BE2C (cell line): Measurements from ENCODE around the gene FADD.

Experiments used
- DNase-seq: peaks from one replicate; pipeline ENCODE4 v3.0.0-alpha.2; 2020
- H3K27me3 ChIP-seq: fragments of 250-450 bp; sonication (Bioruptor Pico); 2 replicates; pipeline ENCODE4 v1.5.1; 2020; ENCODE audit warnings: mild to moderate bottlenecking
- H3K36me3 ChIP-seq: fragments of 250-450 bp; sonication (Bioruptor Pico); 2 replicates; pipeline ENCODE4 v1.5.1; 2020; ENCODE audit warnings: mild to moderate bottlenecking
- H3K4me1 ChIP-seq: fragments of 250-450 bp; sonication (Bioruptor Pico); 2 replicates; pipeline ENCODE4 v1.5.1; 2020
- H3K4me3 ChIP-seq: 2 replicates; pipeline ENCODE4 v1.5.1; 2011; ENCODE audit warnings: low read depth, low read length
- H3K9me3 ChIP-seq: fragments of 250-450 bp; sonication (Bioruptor Pico); 2 replicates; pipeline ENCODE4 v1.5.1; 2020
- TF ChIP-seq, protein P1 (sequence below): IDR thresholded peaks from 2 replicates; pipeline ENCODE4 v1.5.1; 2012; ENCODE audit warnings: mild to moderate bottlenecking, low read depth, low read length

FADD gene

DNA sequence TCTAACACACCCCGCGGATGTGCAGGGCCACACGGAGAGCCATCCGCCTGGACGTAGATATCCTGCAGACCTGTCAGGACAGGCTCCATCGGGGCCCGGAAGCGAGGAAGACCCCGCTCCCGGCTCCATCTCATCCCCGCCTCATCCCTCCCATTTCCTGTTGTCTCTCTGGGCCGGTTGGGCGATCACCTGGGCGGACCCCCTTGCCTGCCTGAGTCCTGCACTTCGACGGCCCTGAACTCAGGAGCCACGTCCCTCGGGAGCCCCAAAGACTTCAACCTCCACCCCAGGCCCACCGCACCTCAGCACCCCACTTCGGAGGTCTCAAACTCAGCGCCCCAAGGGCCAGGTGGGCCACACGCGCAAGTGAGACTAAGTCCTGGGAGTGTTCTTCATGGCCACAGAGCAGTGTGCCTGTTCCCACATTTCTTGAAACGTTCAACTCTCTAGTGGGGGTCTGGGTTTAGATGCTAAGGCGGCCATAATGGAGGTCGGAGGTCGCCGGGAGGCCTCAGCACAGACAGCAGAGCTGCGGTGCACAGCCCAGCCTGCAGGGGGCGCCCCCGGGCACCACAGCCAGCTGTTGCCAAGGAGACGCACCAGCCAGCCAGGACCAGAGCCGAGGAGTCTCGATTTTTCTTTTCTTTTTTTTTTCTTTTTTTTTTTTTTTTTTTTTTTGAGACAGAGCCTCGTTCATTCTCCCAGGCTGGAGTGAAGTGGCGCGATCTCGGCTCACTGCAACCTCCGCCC is 26.0 kb upstream of the FADD start:
- DNase-seq = peak; percentile 50
- H3K9me3 ChIP-seq = no peaks in the 10 kb centered on the region
- H3K36me3 ChIP-seq = no peaks in the 10 kb centered on the region
- TF ChIP-seq, protein P1, sequence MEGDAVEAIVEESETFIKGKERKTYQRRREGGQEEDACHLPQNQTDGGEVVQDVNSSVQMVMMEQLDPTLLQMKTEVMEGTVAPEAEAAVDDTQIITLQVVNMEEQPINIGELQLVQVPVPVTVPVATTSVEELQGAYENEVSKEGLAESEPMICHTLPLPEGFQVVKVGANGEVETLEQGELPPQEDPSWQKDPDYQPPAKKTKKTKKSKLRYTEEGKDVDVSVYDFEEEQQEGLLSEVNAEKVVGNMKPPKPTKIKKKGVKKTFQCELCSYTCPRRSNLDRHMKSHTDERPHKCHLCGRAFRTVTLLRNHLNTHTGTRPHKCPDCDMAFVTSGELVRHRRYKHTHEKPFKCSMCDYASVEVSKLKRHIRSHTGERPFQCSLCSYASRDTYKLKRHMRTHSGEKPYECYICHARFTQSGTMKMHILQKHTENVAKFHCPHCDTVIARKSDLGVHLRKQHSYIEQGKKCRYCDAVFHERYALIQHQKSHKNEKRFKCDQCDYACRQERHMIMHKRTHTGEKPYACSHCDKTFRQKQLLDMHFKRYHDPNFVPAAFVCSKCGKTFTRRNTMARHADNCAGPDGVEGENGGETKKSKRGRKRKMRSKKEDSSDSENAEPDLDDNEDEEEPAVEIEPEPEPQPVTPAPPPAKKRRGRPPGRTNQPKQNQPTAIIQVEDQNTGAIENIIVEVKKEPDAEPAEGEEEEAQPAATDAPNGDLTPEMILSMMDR = peak; percentile 60
- no peaks in the 10 kb centered on the region for H3K27me3 ChIP-seq
- no peaks in the 10 kb centered on the region for H3K4me1 ChIP-seq
- no peak overlapping the region for H3K4me3 ChIP-seq

DNA sequence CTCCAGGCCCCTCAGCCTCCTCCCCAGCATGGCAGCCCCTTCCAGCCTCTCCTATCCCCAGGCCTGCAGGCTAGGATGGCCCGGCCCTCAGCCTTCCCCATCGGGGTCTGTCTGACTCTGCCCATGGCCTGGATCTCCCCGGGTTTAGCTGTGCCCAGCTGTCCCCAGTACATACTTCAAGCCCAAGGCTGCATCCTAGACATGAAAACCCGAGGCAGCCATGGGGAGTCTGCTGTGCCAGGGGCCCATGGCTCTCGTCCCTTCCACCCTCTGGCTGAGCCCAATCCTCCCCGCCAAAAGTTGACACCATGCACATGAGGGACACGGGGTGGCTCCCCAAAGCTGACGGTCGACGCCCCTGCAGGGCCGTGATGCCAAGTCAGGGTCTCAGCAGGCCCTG is 22.2 kb upstream of the FADD start:
- no peaks in the 10 kb centered on the region for H3K4me1 ChIP-seq
- H3K36me3 ChIP-seq = no peaks in the 10 kb centered on the region
- H3K27me3 ChIP-seq = no peaks in the 10 kb centered on the region
- no peak for DNase-seq
- no peaks in the 10 kb centered on the region for H3K9me3 ChIP-seq
- no peak overlapping the region for H3K4me3 ChIP-seq
- TF ChIP-seq, protein P1 = no peak

DNA sequence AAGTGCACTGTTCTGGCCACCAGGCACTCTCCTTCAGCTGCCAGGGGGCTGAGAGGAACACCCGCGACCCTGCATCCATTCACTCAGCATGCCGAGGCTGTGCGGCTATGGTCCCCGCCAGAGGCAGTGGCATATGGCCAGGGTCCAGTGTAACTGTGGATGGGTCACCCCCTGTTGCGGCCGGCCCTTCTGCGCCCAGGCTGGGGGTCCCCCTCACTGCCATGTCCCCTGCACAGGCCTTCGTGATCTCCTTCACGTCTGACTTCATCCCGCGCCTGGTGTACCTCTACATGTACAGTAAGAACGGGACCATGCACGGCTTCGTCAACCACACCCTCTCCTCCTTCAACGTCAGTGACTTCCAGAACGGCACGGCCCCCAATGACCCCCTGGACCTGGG is 20.8 kb upstream of the FADD start:
- TF ChIP-seq, protein P1 = no peak
- no peak overlapping the region for H3K4me3 ChIP-seq
- H3K27me3 ChIP-seq = no peaks in the 10 kb centered on the region
- H3K4me1 ChIP-seq = no peaks in the 10 kb centered on the region
- no peak for DNase-seq
- H3K36me3 ChIP-seq = no peaks in the 10 kb centered on the region
- no peaks in the 10 kb centered on the region for H3K9me3 ChIP-seq

DNA sequence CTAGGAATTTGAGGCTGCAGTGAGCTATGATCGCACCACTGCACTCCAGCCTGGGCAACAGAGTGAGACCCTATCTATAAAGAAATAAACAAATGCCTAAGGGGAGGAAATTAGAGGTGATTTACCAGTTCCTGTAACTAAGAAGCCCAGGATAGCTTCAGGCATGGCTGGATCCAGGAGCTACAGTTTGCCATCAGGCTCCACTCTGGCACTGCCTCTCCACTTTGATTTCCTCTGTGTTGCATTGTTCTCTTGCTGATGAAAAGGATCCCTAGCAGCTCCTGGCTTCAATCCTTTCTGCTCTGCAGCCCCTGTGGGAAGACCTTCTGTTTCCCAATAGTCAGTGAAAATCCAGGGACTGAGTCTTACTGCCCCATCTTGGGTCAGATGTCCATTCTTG is 20.1 kb upstream of the FADD start:
- no peaks in the 10 kb centered on the region for H3K27me3 ChIP-seq
- no peaks in the 10 kb centered on the region for H3K4me1 ChIP-seq
- no peak for DNase-seq
- no peak overlapping the region for H3K4me3 ChIP-seq
- TF ChIP-seq, protein P1 = no peak
- H3K36me3 ChIP-seq = no peaks in the 10 kb centered on the region
- H3K9me3 ChIP-seq = no peaks in the 10 kb centered on the region

DNA sequence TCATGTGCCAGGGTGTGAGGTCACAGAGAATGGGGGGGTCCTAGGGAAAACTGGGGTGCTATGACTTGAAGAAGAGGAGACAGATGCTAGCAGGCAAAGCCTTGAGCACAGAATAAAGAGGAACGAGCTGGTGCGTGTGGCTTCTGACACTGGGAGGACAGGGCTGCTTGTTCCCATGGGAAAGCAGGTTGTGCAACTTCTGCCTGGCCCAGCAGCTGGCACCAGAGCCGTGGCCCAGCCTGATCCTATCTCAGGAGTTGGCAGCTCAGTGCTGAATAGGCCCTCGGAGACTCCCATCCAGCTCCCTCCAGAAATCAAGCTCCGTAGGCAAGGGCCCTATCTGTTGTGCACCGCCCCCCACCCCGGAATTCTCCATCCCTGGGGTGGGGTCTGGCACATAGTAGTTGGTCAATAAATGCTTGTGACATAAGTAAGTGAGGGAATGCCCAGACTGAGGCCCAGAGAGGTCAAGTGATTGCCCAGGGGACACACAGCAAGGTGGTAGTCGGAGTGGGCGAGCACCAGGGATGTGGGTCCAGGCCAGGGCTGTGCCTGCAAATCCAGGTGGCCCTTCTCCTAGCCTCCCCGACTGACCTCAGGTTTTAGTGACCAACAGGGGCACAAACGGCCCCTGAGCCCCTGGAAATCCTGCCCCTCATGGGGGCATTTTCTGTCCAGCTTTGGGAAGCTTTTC is 19.5 kb upstream of the FADD start:
- H3K4me3 ChIP-seq = no peak overlapping the region
- no peaks in the 10 kb centered on the region for H3K27me3 ChIP-seq

More for the DNA sequence above, 19.5 kb upstream of the FADD start:
- DNase-seq = peak; percentile 40
- Histone ChIP-seq H3K9me3 (no peaks in the 10 kb centered on the region), H3K4me1 (no peaks in the 10 kb centered on the region), H3K36me3 (no peaks in the 10 kb centered on the region)
- TF ChIP-seq, protein P1 = no peak
